ENCODE results near the gene MINK1.

The MINK1 gene

DNA sequence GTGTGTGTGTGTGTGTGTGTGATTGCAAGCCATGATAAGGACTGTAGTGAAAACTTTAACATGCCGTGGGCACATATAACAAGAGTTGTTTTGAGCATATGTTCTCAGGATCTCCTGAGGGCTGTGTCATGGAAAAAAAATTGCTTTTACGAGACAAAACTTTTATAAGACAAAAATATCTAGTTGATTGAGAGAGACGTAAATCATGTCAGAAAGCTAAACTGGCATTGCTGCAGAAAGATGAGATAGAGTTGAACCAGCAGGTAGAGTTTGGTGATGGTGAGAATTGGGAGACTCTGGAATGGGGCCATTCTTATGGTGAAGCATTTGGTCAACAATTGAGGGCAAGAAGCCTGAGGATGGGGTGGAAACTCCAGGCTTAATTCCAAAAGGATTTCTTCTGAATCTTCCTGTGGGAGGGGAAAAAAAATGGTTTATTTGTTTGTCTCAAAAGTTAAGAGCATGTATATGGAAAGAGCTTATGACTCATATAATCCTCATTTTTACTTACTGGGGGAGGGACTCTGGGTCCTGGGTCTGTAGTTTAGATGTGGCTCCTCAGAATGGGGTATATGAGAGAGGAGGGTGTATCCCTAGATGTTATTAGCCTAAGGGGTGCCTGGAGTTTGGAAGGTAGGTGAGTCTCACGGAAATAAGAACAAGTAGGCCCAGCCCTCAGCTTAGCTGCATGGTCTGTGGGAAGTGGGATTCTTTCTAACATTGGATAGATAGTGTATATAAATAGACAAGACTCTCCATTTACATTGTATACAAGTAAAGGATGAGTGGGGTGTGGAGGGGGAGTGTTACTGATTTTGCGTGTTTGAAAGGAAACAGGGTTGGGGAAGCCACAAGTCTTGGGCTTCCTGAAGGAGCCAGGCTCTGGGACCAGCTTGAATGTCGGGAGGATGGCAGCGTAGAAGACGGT, 7.1 kb downstream of the MINK1 start:
- TF ChIP-seq REST (IDR thresholded peaks at IDR 0.05; ENCODE audit: insufficient replicate concordance, low read depth) = no peak
- TF ChIP-seq CTCF (IDR thresholded peaks at IDR 0.05; ENCODE audit: insufficient read depth, low read length) = no peak
- no peak for TF ChIP-seq POLR2AphosphoS5 (IDR thresholded peaks at IDR 0.05; ENCODE audit: low read depth)
- TF ChIP-seq GABPA (IDR thresholded peaks at IDR 0.05; ENCODE audit: low read depth) = no peak
- TF ChIP-seq SPI1 (IDR thresholded peaks at IDR 0.05; ENCODE audit: borderline replicate concordance, low read depth) = no peak
- DNase-seq (ENCODE audit: low read depth in 1 of 2, low spot score in 1 of 2) = no peak
- H3K27me3 ChIP-seq (ENCODE audit: insufficient read depth, poor library complexity, severe bottlenecking) = no peaks in the 10 kb centered on the region
- H3K4me3 ChIP-seq (replicated peaks; ENCODE audit: insufficient read depth, low read length) = no peak overlapping the region
- H3K27ac ChIP-seq (replicated peaks) = no peak overlapping the region

DNA sequence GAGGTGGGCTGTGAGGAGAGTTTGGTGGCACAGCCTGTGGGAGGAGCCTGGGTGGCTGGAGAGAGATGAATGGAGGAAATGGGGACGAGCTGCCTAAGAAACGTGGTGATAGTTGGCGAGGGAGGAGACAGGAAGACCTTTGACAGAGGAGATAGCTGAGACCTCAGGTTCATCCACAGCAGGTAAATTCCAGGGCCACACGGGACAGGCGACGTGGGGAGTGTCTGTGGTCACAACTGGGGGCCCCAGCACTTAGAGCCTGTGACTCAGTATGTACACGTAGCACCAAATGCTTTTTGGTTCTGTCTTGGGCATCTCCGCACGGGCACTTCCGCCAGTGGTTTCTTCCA, 7.7 kb downstream of the MINK1 start:
- Histone ChIP-seq H3K27ac (replicated peaks) (no peak overlapping the region), H3K4me3 (replicated peaks; ENCODE audit: insufficient read depth, low read length) (no peak overlapping the region), H3K27me3 (ENCODE audit: insufficient read depth, poor library complexity, severe bottlenecking) (no peaks in the 10 kb centered on the region)
- TF ChIP-seq SPI1 (IDR thresholded peaks at IDR 0.05; ENCODE audit: borderline replicate concordance, low read depth) (no peak), POLR2AphosphoS5 (IDR thresholded peaks at IDR 0.05; ENCODE audit: low read depth) (no peak), GABPA (IDR thresholded peaks at IDR 0.05; ENCODE audit: low read depth) (no peak), REST (IDR thresholded peaks at IDR 0.05; ENCODE audit: insufficient replicate concordance, low read depth) (no peak), CTCF (IDR thresholded peaks at IDR 0.05; ENCODE audit: insufficient read depth, low read length) (no peak)
- DNase-seq (ENCODE audit: low read depth in 1 of 2, low spot score in 1 of 2) = no peak

- Histone ChIP-seq H3K4me3 (replicated peaks; ENCODE audit: insufficient read depth, low read length) (no peak overlapping the region), H3K27me3 (ENCODE audit: insufficient read depth, poor library complexity, severe bottlenecking) (no peaks in the 10 kb centered on the region), H3K27ac (replicated peaks) (no peak overlapping the region)
- DNase-seq (ENCODE audit: low read depth in 1 of 2, low spot score in 1 of 2) = no peak
- no peak for TF ChIP-seq CTCF (IDR thresholded peaks at IDR 0.05; ENCODE audit: insufficient read depth, low read length)
- TF ChIP-seq POLR2AphosphoS5 (IDR thresholded peaks at IDR 0.05; ENCODE audit: low read depth) = no peak
- no peak for TF ChIP-seq REST (IDR thresholded peaks at IDR 0.05; ENCODE audit: insufficient replicate concordance, low read depth)
- no peak for TF ChIP-seq GABPA (IDR thresholded peaks at IDR 0.05; ENCODE audit: low read depth)
- TF ChIP-seq SPI1 (IDR thresholded peaks at IDR 0.05; ENCODE audit: borderline replicate concordance, low read depth) = no peak
Observed at GRCh38 chr17:4842376-4842775, 9.2 kb downstream of the MINK1 start.
